HL-60 (cell line): ENCODE measurements around the gene DCBLD1.
"Not testable (repeated sequence)": the region's sequence is repeated elsewhere in the genome, so short reads cannot be mapped to it uniquely, and the experiment has no call there.

Experiments
- DNase-seq, 2 experiments: peaks; one replicate each; pipeline ENCODE4 v3.0.0-alpha.2; 2010 to 2020; ENCODE audit warnings: low read depth in 1 of 2, low spot score in 1 of 2
- H3K27ac ChIP-seq: fragments of 250-450 bp; sonication (Bioruptor Pico); replicated peaks from 2 replicates; pipeline ENCODE4 v1.5.1; 2020; ENCODE audit warnings: mild to moderate bottlenecking, moderate library complexity
- H3K27me3 ChIP-seq: fragments of 250-450 bp; sonication (Bioruptor Pico); 2 replicates; pipeline ENCODE4 v1.5.1; 2021; ENCODE audit warnings: mild to moderate bottlenecking, moderate library complexity; ENCODE audit not compliant: insufficient read depth, poor library complexity, severe bottlenecking
- H3K4me3 ChIP-seq: replicated peaks from 2 replicates; pipeline ENCODE4 v1.5.1; 2011; ENCODE audit warnings: mild to moderate bottlenecking, control low read depth, low read length; ENCODE audit not compliant: insufficient read depth
- GABPA ChIP-seq: IDR thresholded peaks from 2 replicates; pipeline ENCODE4 v1.6.1; 2012; ENCODE audit warnings: low read depth
- POLR2AphosphoS5 ChIP-seq: IDR thresholded peaks from 2 replicates; pipeline ENCODE4 v1.6.1; 2012; ENCODE audit warnings: low read depth
- SPI1 ChIP-seq: IDR thresholded peaks from 2 replicates; pipeline ENCODE4 v1.6.1; 2012; ENCODE audit warnings: low read depth, mild to moderate bottlenecking, borderline replicate concordance
- TF ChIP-seq, protein P1 (sequence below): IDR thresholded peaks from one replicate; pipeline ENCODE4 v1.5.1; 2011; ENCODE audit warnings: low read length, control low read depth, inconsistent platforms; ENCODE audit not compliant: insufficient read depth
- TF ChIP-seq, protein P2 (sequence below): IDR thresholded peaks from 2 replicates; pipeline ENCODE4 v1.6.1; 2012; ENCODE audit warnings: low read depth; ENCODE audit not compliant: insufficient replicate concordance

The DCBLD1 gene

DNA sequence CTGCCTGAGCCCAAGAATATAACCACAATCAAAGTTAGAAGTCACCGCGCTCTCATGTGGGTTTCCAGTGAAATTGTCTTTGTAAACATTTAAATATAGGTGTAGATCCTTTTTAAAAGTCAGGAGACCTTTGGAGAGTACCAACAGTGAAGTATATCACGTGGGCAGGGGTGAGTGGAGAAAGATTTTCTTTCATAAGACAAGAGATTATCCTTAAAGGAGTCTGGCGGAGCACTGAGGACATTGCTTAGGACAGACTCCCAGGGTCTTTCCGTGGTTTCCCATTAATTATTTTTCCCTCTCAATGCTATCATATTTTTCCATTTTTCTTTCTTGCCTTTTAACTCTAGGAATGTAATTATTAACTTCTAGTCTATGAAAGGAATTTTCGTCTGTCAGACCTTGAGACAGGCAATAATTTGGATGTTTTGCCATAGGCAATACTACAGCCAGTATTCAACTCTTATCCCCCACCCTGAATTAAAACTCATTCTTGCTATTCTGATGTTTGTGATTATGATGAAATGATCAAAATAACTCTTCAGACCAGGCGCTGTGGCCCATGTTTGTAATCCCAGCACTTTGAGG is 31.4 kb downstream of the DCBLD1 start:
- H3K27ac ChIP-seq: no peak overlapping the region
- no peak overlapping the region for H3K4me3 ChIP-seq
- no peak for TF ChIP-seq GABPA
- TF ChIP-seq, protein P1, sequence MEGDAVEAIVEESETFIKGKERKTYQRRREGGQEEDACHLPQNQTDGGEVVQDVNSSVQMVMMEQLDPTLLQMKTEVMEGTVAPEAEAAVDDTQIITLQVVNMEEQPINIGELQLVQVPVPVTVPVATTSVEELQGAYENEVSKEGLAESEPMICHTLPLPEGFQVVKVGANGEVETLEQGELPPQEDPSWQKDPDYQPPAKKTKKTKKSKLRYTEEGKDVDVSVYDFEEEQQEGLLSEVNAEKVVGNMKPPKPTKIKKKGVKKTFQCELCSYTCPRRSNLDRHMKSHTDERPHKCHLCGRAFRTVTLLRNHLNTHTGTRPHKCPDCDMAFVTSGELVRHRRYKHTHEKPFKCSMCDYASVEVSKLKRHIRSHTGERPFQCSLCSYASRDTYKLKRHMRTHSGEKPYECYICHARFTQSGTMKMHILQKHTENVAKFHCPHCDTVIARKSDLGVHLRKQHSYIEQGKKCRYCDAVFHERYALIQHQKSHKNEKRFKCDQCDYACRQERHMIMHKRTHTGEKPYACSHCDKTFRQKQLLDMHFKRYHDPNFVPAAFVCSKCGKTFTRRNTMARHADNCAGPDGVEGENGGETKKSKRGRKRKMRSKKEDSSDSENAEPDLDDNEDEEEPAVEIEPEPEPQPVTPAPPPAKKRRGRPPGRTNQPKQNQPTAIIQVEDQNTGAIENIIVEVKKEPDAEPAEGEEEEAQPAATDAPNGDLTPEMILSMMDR: no peak
- no peak for TF ChIP-seq POLR2AphosphoS5
- TF ChIP-seq, protein P2, sequence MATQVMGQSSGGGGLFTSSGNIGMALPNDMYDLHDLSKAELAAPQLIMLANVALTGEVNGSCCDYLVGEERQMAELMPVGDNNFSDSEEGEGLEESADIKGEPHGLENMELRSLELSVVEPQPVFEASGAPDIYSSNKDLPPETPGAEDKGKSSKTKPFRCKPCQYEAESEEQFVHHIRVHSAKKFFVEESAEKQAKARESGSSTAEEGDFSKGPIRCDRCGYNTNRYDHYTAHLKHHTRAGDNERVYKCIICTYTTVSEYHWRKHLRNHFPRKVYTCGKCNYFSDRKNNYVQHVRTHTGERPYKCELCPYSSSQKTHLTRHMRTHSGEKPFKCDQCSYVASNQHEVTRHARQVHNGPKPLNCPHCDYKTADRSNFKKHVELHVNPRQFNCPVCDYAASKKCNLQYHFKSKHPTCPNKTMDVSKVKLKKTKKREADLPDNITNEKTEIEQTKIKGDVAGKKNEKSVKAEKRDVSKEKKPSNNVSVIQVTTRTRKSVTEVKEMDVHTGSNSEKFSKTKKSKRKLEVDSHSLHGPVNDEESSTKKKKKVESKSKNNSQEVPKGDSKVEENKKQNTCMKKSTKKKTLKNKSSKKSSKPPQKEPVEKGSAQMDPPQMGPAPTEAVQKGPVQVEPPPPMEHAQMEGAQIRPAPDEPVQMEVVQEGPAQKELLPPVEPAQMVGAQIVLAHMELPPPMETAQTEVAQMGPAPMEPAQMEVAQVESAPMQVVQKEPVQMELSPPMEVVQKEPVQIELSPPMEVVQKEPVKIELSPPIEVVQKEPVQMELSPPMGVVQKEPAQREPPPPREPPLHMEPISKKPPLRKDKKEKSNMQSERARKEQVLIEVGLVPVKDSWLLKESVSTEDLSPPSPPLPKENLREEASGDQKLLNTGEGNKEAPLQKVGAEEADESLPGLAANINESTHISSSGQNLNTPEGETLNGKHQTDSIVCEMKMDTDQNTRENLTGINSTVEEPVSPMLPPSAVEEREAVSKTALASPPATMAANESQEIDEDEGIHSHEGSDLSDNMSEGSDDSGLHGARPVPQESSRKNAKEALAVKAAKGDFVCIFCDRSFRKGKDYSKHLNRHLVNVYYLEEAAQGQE: no peak
- no peak for TF ChIP-seq SPI1
- no peaks in the 10 kb centered on the region for H3K27me3 ChIP-seq
- no peak for DNase-seq

DNA sequence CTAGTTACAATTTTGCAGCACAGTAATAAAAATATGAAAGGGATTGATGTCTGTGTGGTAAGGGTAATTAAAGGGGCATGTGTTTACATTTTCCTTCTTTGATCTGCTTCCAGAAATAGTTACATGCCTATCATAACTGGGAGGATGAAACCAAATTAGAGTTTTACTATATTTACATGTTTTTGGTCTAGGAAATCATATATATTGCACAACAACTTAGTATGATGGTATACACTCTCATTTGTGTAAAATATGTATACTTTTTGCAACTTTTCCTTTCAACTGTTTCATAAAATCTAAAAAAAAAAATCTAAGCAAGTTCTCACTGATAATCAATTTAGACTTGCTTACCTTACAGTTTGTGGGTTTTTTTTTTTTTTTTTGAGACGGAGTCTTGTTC is 32.2 kb downstream of the DCBLD1 start:
- DNase-seq: no peak
- H3K4me3 ChIP-seq: no peak overlapping the region
- no peaks in the 10 kb centered on the region for H3K27me3 ChIP-seq
- no peak overlapping the region for H3K27ac ChIP-seq
- TF ChIP-seq, protein P1: no peak
- no peak for TF ChIP-seq POLR2AphosphoS5
- TF ChIP-seq GABPA: no peak
- no peak for TF ChIP-seq SPI1
- TF ChIP-seq, protein P2: no peak

DNA sequence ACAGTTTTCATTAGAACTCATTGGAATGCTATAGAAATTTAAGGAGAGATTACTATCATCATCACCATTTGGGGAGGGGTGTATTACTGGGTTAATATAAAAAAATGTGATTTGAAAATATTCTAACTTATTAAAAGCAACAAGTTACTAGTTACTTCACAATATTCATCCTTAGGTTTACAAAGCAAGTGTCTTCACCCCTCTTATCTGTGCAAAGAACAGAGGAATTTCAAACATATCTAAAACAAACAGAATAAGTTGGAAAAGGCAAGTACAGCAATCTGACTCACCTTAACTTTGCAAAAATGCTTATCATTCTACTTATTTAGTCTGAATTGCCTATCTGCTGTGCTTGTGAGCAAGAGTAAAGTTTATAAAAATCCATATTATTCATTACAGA is 32.9 kb downstream of the DCBLD1 start:
- TF ChIP-seq, protein P1: no peak
- TF ChIP-seq GABPA (no peak), POLR2AphosphoS5 (no peak), SPI1 (no peak)
- TF ChIP-seq, protein P2: no peak
- no peak overlapping the region for H3K27ac ChIP-seq
- H3K27me3 ChIP-seq: no peaks in the 10 kb centered on the region
- H3K4me3 ChIP-seq: no peak overlapping the region
- no peak for DNase-seq

DNA sequence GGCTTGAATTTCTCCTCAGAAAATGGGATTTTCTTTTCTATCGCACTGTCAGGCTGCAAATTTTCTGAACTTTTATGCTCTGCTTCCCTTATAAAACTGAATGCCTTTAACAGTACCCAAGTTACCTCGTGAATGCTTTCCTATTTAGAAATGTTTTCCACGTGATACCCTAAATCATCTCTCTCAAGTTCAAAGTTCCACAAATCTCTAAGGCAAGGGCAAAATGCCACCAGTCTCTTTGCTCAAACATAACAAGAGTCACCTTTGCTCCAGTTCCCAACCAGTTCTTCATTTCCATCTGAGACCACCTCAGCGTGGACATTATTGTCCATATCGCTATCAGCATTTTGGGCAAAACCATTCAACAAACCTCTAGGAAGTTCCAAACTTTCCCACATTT is 35.5 kb downstream of the DCBLD1 start:
- not testable (repeated sequence) for H3K27me3 ChIP-seq, H3K4me3 ChIP-seq, DNase-seq, H3K27ac ChIP-seq
